GM23338 (cell line): ENCODE measurements around the gene SLC10A6. TPM values are rescaled to one million over a fixed set of nuclear protein-coding genes. Genes with fewer than 3 reads are reported as not detected.
A peak's percentile ranks its signal among the peaks of the same experiment; 100 is the strongest.

Experiments
- ATAC-seq: fragments of 200-7000 bp; cut with Tn5 transposase; 3 replicates; pipeline ENCODE4 v1.9.1; 2020
- DNase-seq: peaks from one replicate; pipeline ENCODE4 v3.0.0-alpha.2; 2015; ENCODE audit warnings: low spot score
- H2AFZ ChIP-seq: fragments of 200-600 bp; sonication (generic); 2 replicates; pipeline ENCODE4 v1.8.0; 2016; ENCODE audit warnings: antibody characterized with exemption, mild to moderate bottlenecking, moderate library complexity
- H3F3A ChIP-seq: fragments of 200-600 bp; sonication (generic); replicated peaks from 2 replicates; pipeline ENCODE4 v1.8.0; 2017; ENCODE audit warnings: antibody characterized with exemption, mixed run types, low read depth
- H3K27ac ChIP-seq: fragments of 200-600 bp; sonication (generic); 2 replicates; pipeline ENCODE4 v1.6.1; 2016; ENCODE audit warnings: low read depth
- H3K27me3 ChIP-seq: fragments of 200-600 bp; sonication (generic); 2 replicates; pipeline ENCODE4 v1.8.0; 2016; ENCODE audit warnings: mild to moderate bottlenecking, mixed run types, moderate library complexity; ENCODE audit not compliant: insufficient read depth
- H3K36me3 ChIP-seq: fragments of 200-600 bp; sonication (generic); 2 replicates; pipeline ENCODE4 v1.8.0; 2016; ENCODE audit warnings: mild to moderate bottlenecking; ENCODE audit not compliant: insufficient read depth
- H3K4me1 ChIP-seq: fragments of 200-600 bp; sonication (generic); 2 replicates; pipeline ENCODE4 v1.8.0; 2016; ENCODE audit warnings: mild to moderate bottlenecking, moderate library complexity; ENCODE audit not compliant: insufficient read depth
- H3K4me2 ChIP-seq: fragments of 200-600 bp; sonication (generic); 2 replicates; pipeline ENCODE4 v1.7.1; 2017; ENCODE audit warnings: mixed run types
- H3K4me3 ChIP-seq: fragments of 200-600 bp; sonication (generic); 2 replicates; pipeline ENCODE4 v1.6.1; 2016; ENCODE audit warnings: mixed run types
- H3K79me2 ChIP-seq: fragments of 200-600 bp; sonication (generic); replicated peaks from 2 replicates; pipeline ENCODE4 v1.8.0; 2017; ENCODE audit warnings: mild to moderate bottlenecking; ENCODE audit not compliant: insufficient read depth
- H3K9me2 ChIP-seq: fragments of 200-600 bp; sonication (generic); 2 replicates; pipeline ENCODE4 v1.8.0; 2017; ENCODE audit not compliant: insufficient read depth
- H4K20me1 ChIP-seq: fragments of 200-600 bp; sonication (generic); replicated peaks from 2 replicates; pipeline ENCODE4 v1.8.0; 2017; ENCODE audit warnings: mild to moderate bottlenecking; ENCODE audit not compliant: insufficient read depth
- H3K27ac Mint-ChIP-seq: 2 replicates; pipeline ENCODE4 v1.8.0; 2020; ENCODE audit warnings: inconsistent platforms, mild to moderate bottlenecking, moderate library complexity, mixed read lengths
- H3K27me3 Mint-ChIP-seq: 3 replicates; pipeline ENCODE4 v1.8.0; 2022; ENCODE audit warnings: low read depth, mild to moderate bottlenecking, moderate library complexity, mixed read lengths, inconsistent platforms; ENCODE audit not compliant: insufficient read depth, poor library complexity
- H3K36me3 Mint-ChIP-seq: 3 replicates; pipeline ENCODE4 v1.8.0; 2021; ENCODE audit warnings: low read depth, mild to moderate bottlenecking, inconsistent platforms, moderate library complexity, mixed read lengths
- H3K4me1 Mint-ChIP-seq: 3 replicates; pipeline ENCODE4 v1.8.0; 2020; ENCODE audit warnings: mild to moderate bottlenecking, inconsistent platforms, mixed read lengths
- H3K4me3 Mint-ChIP-seq: 3 replicates; pipeline ENCODE4 v1.8.0; 2021; ENCODE audit warnings: moderate library complexity, mild to moderate bottlenecking, inconsistent platforms, mixed read lengths
- H3K9me3 Mint-ChIP-seq: 3 replicates; pipeline ENCODE4 v1.8.0; 2020; ENCODE audit warnings: moderate library complexity, mild to moderate bottlenecking, inconsistent platforms, mixed read lengths
- CREB1 ChIP-seq: fragments of 250-450 bp; sonication (Bioruptor Pico); IDR thresholded peaks from 2 replicates; pipeline ENCODE4 v1.5.0; 2020; ENCODE audit warnings: low read depth, mild to moderate bottlenecking, moderate library complexity
- ETS1 ChIP-seq: IDR thresholded peaks from 2 replicates; pipeline ENCODE4 v1.6.1; 2016; ENCODE audit warnings: antibody characterized with exemption
- EZH2 ChIP-seq: fragments of 200-600 bp; sonication (generic); IDR thresholded peaks from one replicate; pipeline ENCODE4 v1.8.0; 2017; ENCODE audit warnings: antibody characterized with exemption, mild to moderate bottlenecking, low read depth; ENCODE audit not compliant: unreplicated experiment
- EZH2phosphoT487 ChIP-seq: fragments of 200-600 bp; sonication (generic); IDR thresholded peaks from one replicate; pipeline ENCODE4 v1.8.1; 2018; ENCODE audit warnings: antibody characterized with exemption; ENCODE audit not compliant: unreplicated experiment
- JUNB ChIP-seq: IDR thresholded peaks from one replicate; pipeline ENCODE4 v1.6.1; 2016; ENCODE audit warnings: antibody characterized with exemption; ENCODE audit not compliant: unreplicated experiment
- NANOG ChIP-seq: IDR thresholded peaks from 2 replicates; pipeline ENCODE4 v1.6.1; 2016; ENCODE audit warnings: antibody characterized with exemption, borderline replicate concordance
- POLR2AphosphoS5 ChIP-seq: IDR thresholded peaks from 2 replicates; pipeline ENCODE4 v1.6.1; 2016; ENCODE audit warnings: antibody characterized with exemption, low read depth
- REST ChIP-seq: IDR thresholded peaks from one replicate; pipeline ENCODE4 v1.6.1; 2018; ENCODE audit warnings: antibody characterized with exemption; ENCODE audit not compliant: unreplicated experiment
- STAT1 ChIP-seq: IDR thresholded peaks from one replicate; pipeline ENCODE4 v1.6.1; 2016; ENCODE audit warnings: antibody characterized with exemption; ENCODE audit not compliant: unreplicated experiment
- ZNF114 ChIP-seq: fragments of 250-450 bp; sonication (Bioruptor Pico); IDR thresholded peaks from 2 replicates; pipeline ENCODE4 v1.5.0; 2020; ENCODE audit warnings: mild to moderate bottlenecking, moderate library complexity
- ZNF331 ChIP-seq: fragments of 250-450 bp; sonication (Bioruptor Pico); IDR thresholded peaks from 2 replicates; pipeline ENCODE4 v1.5.0; 2020; ENCODE audit warnings: low read depth, mild to moderate bottlenecking, moderate library complexity
- polyA plus RNA-seq: library from polyadenylated mRNA; unstranded; fragments of >200 nt; fragmentation: Nextera tagmentation; extraction: Ambion mirVana; gene quantifications from 2 replicates; pipeline ENCODE4 v1.2.1, GENCODE V29; 2016
- total RNA-seq: library from RNA; depleted of rRNA; stranded (reverse); fragments of >200 nt; shearing (Covaris generic); gene quantifications from 2 replicates; pipeline ENCODE4 v1.2.3, GENCODE V29; 2014
- TF ChIP-seq, protein P1 (sequence below): fragments of 250-450 bp; sonication (Bioruptor Pico); IDR thresholded peaks from 2 replicates; pipeline ENCODE4 v1.5.0; 2020; ENCODE audit warnings: mild to moderate bottlenecking, moderate library complexity
- TF ChIP-seq, protein P2 (sequence below), 2 experiments: fragments of 200-600 bp in 1 of 2; sonication (generic) in 1 of 2; conservative IDR thresholded peaks; 2 replicates each; pipeline versions ENCODE4 v1.5.1 to v1.6.1; 2016 to 2017; ENCODE audit warnings: antibody characterized with exemption in 2 of 2, low read depth in 2 of 2, mild to moderate bottlenecking in 2 of 2, moderate library complexity in 1 of 2

The SLC10A6 gene
- total and polyA plus RNA-seq, 2 experiments from 2014 or later, result not detected

DNA sequence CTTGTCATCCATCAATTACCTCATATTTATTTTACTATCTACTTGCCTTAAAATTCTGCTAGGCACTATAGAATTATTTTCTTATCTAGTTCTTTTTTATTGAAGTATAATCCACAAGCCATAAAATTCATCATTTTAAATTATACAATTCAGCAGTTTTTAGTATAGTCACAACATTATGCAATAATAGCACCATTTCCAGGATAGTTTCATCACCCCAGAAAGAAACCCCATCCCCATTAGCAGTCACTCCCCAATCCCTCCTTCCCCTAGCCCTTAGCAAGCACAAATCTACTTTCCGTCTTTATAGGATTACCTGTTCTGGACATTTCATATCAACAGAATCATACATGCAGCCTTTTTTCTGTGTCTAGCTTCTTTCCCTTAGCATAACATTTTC is 15.6 kb downstream of the SLC10A6 start:
- Histone ChIP-seq H3K4me2 (no peak overlapping the region), H2AFZ (peak overlapping the region; percentile 64; the same call in 1 of the 2 replicates), H3K27ac (no peak overlapping the region), H4K20me1 (no peaks in the 10 kb centered on the region), H3K9me2 (0 out of 2 replicates have a peak, but pooled peaks cover 4% of the 10 kb centered on the region), H3F3A (no peaks in the 10 kb centered on the region), H3K4me3 (no peak overlapping the region), H3K4me1 (no peaks in the 10 kb centered on the region), H3K36me3 (no peaks in the 10 kb centered on the region), H3K27me3 (no peaks in the 10 kb centered on the region), H3K79me2 (no peaks in the 10 kb centered on the region)
- Mint-ChIP-seq H3K4me1 (peaks cover 3% of the 10 kb centered on the region; the same call in 2 of the 3 replicates), H3K36me3 (no peaks in the 10 kb centered on the region), H3K27me3 (peaks cover 6% of the 10 kb centered on the region), H3K9me3 (no peaks in the 10 kb centered on the region), H3K4me3 (no peak overlapping the region), H3K27ac (no peak overlapping the region)
- TF ChIP-seq ETS1 (no peak), JUNB (no peak), REST (no peak), ZNF331 (CRISPR knock-in tag) (no peak), NANOG (no peak), POLR2AphosphoS5 (no peak), EZH2 (no peak), ZNF114 (CRISPR knock-in tag) (no peak), EZH2phosphoT487 (no peak), CREB1 (CRISPR knock-in tag) (no peak), STAT1 (no peak)
- TF ChIP-seq, protein P1, sequence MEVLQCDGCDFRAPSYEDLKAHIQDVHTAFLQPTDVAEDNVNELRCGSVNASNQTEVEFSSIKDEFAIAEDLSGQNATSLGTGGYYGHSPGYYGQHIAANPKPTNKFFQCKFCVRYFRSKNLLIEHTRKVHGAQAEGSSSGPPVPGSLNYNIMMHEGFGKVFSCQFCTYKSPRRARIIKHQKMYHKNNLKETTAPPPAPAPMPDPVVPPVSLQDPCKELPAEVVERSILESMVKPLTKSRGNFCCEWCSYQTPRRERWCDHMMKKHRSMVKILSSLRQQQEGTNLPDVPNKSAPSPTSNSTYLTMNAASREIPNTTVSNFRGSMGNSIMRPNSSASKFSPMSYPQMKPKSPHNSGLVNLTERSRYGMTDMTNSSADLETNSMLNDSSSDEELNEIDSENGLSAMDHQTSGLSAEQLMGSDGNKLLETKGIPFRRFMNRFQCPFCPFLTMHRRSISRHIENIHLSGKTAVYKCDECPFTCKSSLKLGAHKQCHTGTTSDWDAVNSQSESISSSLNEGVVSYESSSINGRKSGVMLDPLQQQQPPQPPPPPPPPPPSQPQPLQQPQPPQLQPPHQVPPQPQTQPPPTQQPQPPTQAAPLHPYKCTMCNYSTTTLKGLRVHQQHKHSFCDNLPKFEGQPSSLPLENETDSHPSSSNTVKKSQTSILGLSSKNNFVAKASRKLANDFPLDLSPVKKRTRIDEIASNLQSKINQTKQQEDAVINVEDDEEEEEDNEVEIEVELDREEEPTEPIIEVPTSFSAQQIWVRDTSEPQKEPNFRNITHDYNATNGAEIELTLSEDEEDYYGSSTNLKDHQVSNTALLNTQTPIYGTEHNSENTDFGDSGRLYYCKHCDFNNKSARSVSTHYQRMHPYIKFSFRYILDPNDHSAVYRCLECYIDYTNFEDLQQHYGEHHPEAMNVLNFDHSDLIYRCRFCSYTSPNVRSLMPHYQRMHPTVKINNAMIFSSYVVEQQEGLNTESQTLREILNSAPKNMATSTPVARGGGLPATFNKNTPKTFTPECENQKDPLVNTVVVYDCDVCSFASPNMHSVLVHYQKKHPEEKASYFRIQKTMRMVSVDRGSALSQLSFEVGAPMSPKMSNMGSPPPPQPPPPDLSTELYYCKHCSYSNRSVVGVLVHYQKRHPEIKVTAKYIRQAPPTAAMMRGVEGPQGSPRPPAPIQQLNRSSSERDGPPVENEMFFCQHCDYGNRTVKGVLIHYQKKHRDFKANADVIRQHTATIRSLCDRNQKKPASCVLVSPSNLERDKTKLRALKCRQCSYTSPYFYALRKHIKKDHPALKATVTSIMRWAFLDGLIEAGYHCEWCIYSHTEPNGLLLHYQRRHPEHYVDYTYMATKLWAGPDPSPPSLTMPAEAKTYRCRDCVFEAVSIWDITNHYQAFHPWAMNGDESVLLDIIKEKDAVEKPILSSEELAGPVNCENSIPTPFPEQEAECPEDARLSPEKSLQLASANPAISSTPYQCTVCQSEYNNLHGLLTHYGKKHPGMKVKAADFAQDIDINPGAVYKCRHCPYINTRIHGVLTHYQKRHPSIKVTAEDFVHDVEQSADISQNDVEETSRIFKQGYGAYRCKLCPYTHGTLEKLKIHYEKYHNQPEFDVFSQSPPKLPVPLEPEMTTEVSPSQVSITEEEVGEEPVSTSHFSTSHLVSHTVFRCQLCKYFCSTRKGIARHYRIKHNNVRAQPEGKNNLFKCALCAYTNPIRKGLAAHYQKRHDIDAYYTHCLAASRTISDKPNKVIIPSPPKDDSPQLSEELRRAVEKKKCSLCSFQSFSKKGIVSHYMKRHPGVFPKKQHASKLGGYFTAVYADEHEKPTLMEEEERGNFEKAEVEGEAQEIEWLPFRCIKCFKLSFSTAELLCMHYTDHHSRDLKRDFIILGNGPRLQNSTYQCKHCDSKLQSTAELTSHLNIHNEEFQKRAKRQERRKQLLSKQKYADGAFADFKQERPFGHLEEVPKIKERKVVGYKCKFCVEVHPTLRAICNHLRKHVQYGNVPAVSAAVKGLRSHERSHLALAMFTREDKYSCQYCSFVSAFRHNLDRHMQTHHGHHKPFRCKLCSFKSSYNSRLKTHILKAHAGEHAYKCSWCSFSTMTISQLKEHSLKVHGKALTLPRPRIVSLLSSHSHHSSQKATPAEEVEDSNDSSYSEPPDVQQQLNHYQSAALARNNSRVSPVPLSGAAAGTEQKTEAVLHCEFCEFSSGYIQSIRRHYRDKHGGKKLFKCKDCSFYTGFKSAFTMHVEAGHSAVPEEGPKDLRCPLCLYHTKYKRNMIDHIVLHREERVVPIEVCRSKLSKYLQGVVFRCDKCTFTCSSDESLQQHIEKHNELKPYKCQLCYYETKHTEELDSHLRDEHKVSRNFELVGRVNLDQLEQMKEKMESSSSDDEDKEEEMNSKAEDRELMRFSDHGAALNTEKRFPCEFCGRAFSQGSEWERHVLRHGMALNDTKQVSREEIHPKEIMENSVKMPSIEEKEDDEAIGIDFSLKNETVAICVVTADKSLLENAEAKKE, result no peak
- TF ChIP-seq, protein P2, sequence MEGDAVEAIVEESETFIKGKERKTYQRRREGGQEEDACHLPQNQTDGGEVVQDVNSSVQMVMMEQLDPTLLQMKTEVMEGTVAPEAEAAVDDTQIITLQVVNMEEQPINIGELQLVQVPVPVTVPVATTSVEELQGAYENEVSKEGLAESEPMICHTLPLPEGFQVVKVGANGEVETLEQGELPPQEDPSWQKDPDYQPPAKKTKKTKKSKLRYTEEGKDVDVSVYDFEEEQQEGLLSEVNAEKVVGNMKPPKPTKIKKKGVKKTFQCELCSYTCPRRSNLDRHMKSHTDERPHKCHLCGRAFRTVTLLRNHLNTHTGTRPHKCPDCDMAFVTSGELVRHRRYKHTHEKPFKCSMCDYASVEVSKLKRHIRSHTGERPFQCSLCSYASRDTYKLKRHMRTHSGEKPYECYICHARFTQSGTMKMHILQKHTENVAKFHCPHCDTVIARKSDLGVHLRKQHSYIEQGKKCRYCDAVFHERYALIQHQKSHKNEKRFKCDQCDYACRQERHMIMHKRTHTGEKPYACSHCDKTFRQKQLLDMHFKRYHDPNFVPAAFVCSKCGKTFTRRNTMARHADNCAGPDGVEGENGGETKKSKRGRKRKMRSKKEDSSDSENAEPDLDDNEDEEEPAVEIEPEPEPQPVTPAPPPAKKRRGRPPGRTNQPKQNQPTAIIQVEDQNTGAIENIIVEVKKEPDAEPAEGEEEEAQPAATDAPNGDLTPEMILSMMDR (conservative IDR thresholded peaks at IDR 0.05; ENCODE audit: low read depth in 2 of 2), result no peak
- DNase-seq (no peak), ATAC-seq (no peak)
